ENCODE data around the gene NDUFA11.

The NDUFA11 gene

DNA sequence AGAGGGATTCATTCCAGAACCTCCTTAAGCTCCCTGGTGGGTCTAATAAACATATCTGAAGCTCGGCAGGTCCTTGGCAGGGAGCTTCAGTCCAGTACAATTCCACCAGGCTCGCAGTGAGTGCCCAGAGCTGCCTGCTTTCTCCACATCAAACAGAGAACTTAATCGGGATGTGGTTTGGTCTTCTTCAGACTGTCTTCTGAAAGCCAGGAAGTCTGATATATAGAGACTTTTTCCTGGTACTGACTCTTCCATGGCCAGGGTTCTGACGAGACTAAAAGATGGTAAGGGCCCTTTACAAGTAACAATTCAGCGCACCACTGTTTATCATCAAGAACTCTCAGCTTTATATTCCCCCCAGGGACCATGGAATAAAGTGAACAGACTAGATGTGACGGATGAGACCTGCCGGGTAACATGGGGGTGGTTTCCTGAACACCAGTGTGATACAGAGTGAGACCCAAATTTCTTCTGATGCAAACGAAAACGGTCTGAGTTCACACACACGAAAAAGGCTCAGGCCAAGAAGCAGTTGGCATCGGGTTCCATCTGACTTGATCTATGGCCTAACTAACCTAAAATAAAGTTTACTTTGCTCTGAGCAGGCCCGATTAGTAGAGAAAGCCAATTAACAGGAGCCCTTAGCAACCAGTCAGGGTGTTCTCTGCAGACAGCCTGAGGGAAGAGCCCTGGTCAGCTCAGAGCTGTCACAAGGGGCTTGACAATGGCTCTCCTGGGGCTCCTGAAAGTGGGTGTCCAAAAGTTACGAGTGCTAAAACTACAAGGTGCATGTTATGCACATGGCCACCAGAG, 45.4 kb upstream of the NDUFA11 start:
- TF ChIP-seq CTCF (IDR thresholded peaks at IDR 0.05; ENCODE audit: low read depth, low read length), result no peak
- H3K4me3 ChIP-seq (ENCODE audit: low read depth, low read length), result no peak overlapping the region

DNA sequence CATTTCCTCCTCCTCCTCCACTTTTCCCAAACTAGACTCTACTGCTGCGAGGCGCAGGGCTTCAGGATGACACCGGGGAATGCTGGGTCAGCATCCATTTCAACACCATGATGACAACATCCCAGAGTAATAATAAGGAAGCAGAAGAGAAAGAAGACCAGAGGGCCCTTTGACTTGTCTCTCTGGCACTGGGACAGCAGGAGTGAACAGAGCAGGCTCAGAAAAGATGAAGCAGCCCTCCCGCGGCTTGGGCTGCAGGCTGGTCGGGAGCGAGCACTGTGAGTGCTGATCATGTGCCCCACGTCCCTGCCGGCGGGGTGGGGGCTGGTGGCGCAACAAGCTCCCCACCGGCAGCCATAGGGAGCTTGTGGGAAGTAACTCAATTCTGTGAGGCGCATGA, 43.8 kb upstream of the NDUFA11 start:
- H3K4me3 ChIP-seq (ENCODE audit: low read depth, low read length), result no peak overlapping the region
- TF ChIP-seq CTCF (IDR thresholded peaks at IDR 0.05; ENCODE audit: low read depth, low read length), result no peak

- H3K4me3 ChIP-seq (ENCODE audit: low read depth, low read length), result no peak overlapping the region
- no peak for TF ChIP-seq CTCF (IDR thresholded peaks at IDR 0.05; ENCODE audit: low read depth, low read length)
Observed at GRCh38 chr19:5943623-5944022, 40.0 kb upstream of the NDUFA11 start.

GRCh38 chr19:5943045-5943444, 39.5 kb upstream of the NDUFA11 start:
- TF ChIP-seq CTCF (IDR thresholded peaks at IDR 0.05; ENCODE audit: low read depth, low read length), result no peak
- no peak overlapping the region for H3K4me3 ChIP-seq (ENCODE audit: low read depth, low read length)

DNA sequence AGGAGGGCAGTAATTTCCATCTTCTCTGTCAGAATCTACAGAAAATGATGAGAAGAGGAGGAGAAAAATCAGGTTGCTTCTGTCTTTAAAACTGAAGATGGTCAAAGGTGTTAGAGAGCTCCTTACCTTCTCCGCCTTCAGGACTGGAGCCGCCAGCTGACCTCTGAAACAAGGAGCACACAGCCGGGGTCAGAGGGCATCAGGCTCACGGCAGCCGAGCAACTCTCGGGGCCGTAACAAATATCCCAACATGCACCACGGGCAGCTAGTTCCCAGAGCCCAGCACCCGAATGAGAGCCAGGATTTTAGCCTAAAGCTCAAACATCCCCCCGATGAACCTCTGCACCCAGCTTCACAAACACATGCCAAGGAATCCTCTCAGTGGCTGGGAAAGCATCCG, 38.1 kb upstream of the NDUFA11 start:
- no peak for TF ChIP-seq CTCF (IDR thresholded peaks at IDR 0.05; ENCODE audit: low read depth, low read length)
- no peak overlapping the region for H3K4me3 ChIP-seq (ENCODE audit: low read depth, low read length)

GRCh38 chr19:5940260-5941208, 36.9 kb upstream of the NDUFA11 start:
- no peak for TF ChIP-seq CTCF (IDR thresholded peaks at IDR 0.05; ENCODE audit: low read depth, low read length)
- no peak overlapping the region for H3K4me3 ChIP-seq (ENCODE audit: low read depth, low read length)

GRCh38 chr19:5937550-5937949, 34.0 kb upstream of the NDUFA11 start:
- H3K4me3 ChIP-seq (ENCODE audit: low read depth, low read length), result no peak overlapping the region
- TF ChIP-seq CTCF (IDR thresholded peaks at IDR 0.05; ENCODE audit: low read depth, low read length), result no peak
